ENCODE data around the gene LRP3.

Gene LRP3

GRCh38 chr19:33248954-33249613 lies 55.0 kb downstream of the LRP3 start:
- Mint-ChIP-seq H3K9me3 (peaks cover 15% of the 10 kb centered on the region), H3K27me3 (peaks cover 3% of the 10 kb centered on the region), H3K36me3 (no peaks in the 10 kb centered on the region), H3K4me3 (no peak overlapping the region), H3K4me1 (no peaks in the 10 kb centered on the region), H3K27ac (no peak overlapping the region)
- no peak for DNase-seq
- CTCF ChIA-PET, result no interaction called here

- Mint-ChIP-seq H3K4me1 (no peaks in the 10 kb centered on the region), H3K27me3 (no peaks in the 10 kb centered on the region), H3K27ac (no peak overlapping the region), H3K4me3 (no peak overlapping the region), H3K36me3 (no peaks in the 10 kb centered on the region), H3K9me3 (peaks cover 12% of the 10 kb centered on the region)
- no peak for DNase-seq
- CTCF ChIA-PET, result no interaction called here
Observed at GRCh38 chr19:33249740-33250366, 55.7 kb downstream of the LRP3 start.

GRCh38 chr19:33250500-33250899 lies 56.4 kb downstream of the LRP3 start:
- CTCF ChIA-PET, result no interaction called here
- Mint-ChIP-seq H3K36me3 (no peaks in the 10 kb centered on the region), H3K4me1 (no peaks in the 10 kb centered on the region), H3K27ac (no peak overlapping the region), H3K27me3 (no peaks in the 10 kb centered on the region), H3K4me3 (no peak overlapping the region), H3K9me3 (peaks cover 8% of the 10 kb centered on the region)
- DNase-seq, result no peak

GRCh38 chr19:33251076-33251475 lies 56.9 kb downstream of the LRP3 start:
- CTCF ChIA-PET, result no interaction called here
- H3K36me3 Mint-ChIP-seq, result no peaks in the 10 kb centered on the region
- H3K4me3 Mint-ChIP-seq, result no peak overlapping the region
- H3K27ac Mint-ChIP-seq, result no peak overlapping the region
- no peak for DNase-seq
- H3K4me1 Mint-ChIP-seq, result no peaks in the 10 kb centered on the region
- H3K9me3 Mint-ChIP-seq, result peaks cover 4% of the 10 kb centered on the region
- no peaks in the 10 kb centered on the region for H3K27me3 Mint-ChIP-seq

GRCh38 chr19:33251526-33252090 lies 57.5 kb downstream of the LRP3 start:
- no peak overlapping the region for H3K4me3 Mint-ChIP-seq
- H3K27ac Mint-ChIP-seq, result no peak overlapping the region
- peaks cover 4% of the 10 kb centered on the region for H3K27me3 Mint-ChIP-seq
- CTCF ChIA-PET, result no interaction called here
- peaks cover 2% of the 10 kb centered on the region for H3K9me3 Mint-ChIP-seq
- no peaks in the 10 kb centered on the region for H3K4me1 Mint-ChIP-seq
- no peak for DNase-seq
- no peaks in the 10 kb centered on the region for H3K36me3 Mint-ChIP-seq

GRCh38 chr19:33252418-33252962 lies 58.4 kb downstream of the LRP3 start:
- no peaks in the 10 kb centered on the region for H3K36me3 Mint-ChIP-seq
- no peaks in the 10 kb centered on the region for H3K4me1 Mint-ChIP-seq
- DNase-seq, result no peak
- no peaks in the 10 kb centered on the region for H3K9me3 Mint-ChIP-seq
- CTCF ChIA-PET, result no interaction called here
- no peak overlapping the region for H3K4me3 Mint-ChIP-seq
- H3K27ac Mint-ChIP-seq, result no peak overlapping the region
- H3K27me3 Mint-ChIP-seq, result peaks cover 7% of the 10 kb centered on the region

GRCh38 chr19:33252971-33253370 lies 58.8 kb downstream of the LRP3 start:
- no peak overlapping the region for H3K27ac Mint-ChIP-seq
- no peaks in the 10 kb centered on the region for H3K36me3 Mint-ChIP-seq
- CTCF ChIA-PET, result no interaction called here
- peaks cover 2% of the 10 kb centered on the region for H3K9me3 Mint-ChIP-seq
- H3K27me3 Mint-ChIP-seq, result peaks cover 7% of the 10 kb centered on the region
- H3K4me3 Mint-ChIP-seq, result no peak overlapping the region
- no peak for DNase-seq
- no peaks in the 10 kb centered on the region for H3K4me1 Mint-ChIP-seq

- CTCF ChIA-PET, result no interaction called here
- Mint-ChIP-seq H3K4me1 (no peaks in the 10 kb centered on the region), H3K36me3 (no peaks in the 10 kb centered on the region), H3K9me3 (peaks cover 3% of the 10 kb centered on the region), H3K27ac (no peak overlapping the region), H3K4me3 (no peak overlapping the region), H3K27me3 (peaks cover 11% of the 10 kb centered on the region)
- no peak for DNase-seq
Observed at GRCh38 chr19:33254245-33254824, 60.2 kb downstream of the LRP3 start.

GRCh38 chr19:33255781-33256180 lies 61.7 kb downstream of the LRP3 start:
- peaks cover 3% of the 10 kb centered on the region for H3K9me3 Mint-ChIP-seq
- CTCF ChIA-PET, result interaction anchor here (1.0 to 1.7 kb wide), 2 partner anchors 21 to 160 kb away, joined by 3 to 4 read pairs; no protein-coding TSS in a partner anchor
- H3K36me3 Mint-ChIP-seq, result no peaks in the 10 kb centered on the region
- no peak overlapping the region for H3K27ac Mint-ChIP-seq
- peaks cover 5% of the 10 kb centered on the region for H3K4me1 Mint-ChIP-seq
- DNase-seq, result no peak
- no peak overlapping the region for H3K4me3 Mint-ChIP-seq
- H3K27me3 Mint-ChIP-seq, result peaks cover 25% of the 10 kb centered on the region

GRCh38 chr19:33256261-33256660 lies 62.1 kb downstream of the LRP3 start:
- H3K27ac Mint-ChIP-seq, result no peak overlapping the region
- no peak for DNase-seq
- no peak overlapping the region for H3K4me3 Mint-ChIP-seq
- CTCF ChIA-PET, result interaction anchor here (1.7 kb wide), 1 partner anchor 21 kb away, joined by 4 read pairs; no protein-coding TSS in a partner anchor
- H3K9me3 Mint-ChIP-seq, result peaks cover 3% of the 10 kb centered on the region
- no peaks in the 10 kb centered on the region for H3K36me3 Mint-ChIP-seq
- peaks cover 29% of the 10 kb centered on the region for H3K27me3 Mint-ChIP-seq
- H3K4me1 Mint-ChIP-seq, result peaks cover 10% of the 10 kb centered on the region

GRCh38 chr19:33257828-33258227 lies 63.7 kb downstream of the LRP3 start:
- Mint-ChIP-seq H3K27ac (no peak overlapping the region), H3K36me3 (no peaks in the 10 kb centered on the region), H3K27me3 (peaks cover 43% of the 10 kb centered on the region), H3K9me3 (peaks cover 3% of the 10 kb centered on the region), H3K4me1 (peaks cover 15% of the 10 kb centered on the region), H3K4me3 (no peak overlapping the region)
- CTCF ChIA-PET, result interaction anchor here (1.6 kb wide), 1 partner anchor 158 kb away, joined by 5 read pairs; no protein-coding TSS in a partner anchor
- no peak for DNase-seq
